H9 (cell line): Measurements from ENCODE around the gene DNMT3B. TPM values are rescaled to one million over a fixed set of nuclear protein-coding genes. Genes with fewer than 3 reads are reported as not detected.

Source experiments
- DNase-seq: peaks from one replicate; pipeline ENCODE4 v3.0.0-alpha.2; 2017
- H2AFZ ChIP-seq: one replicate; pipeline ENCODE4 v1.6.1; 2013; ENCODE audit warnings: mild to moderate bottlenecking, low read length, control low read depth, moderate library complexity
- H2AK5ac ChIP-seq: 2 replicates; pipeline ENCODE4 v1.6.1; 2013; ENCODE audit warnings: low read length, control low read depth, mixed read lengths; ENCODE audit not compliant: insufficient read length
- H2BK120ac ChIP-seq: one replicate; pipeline ENCODE4 v1.6.1; 2013; ENCODE audit warnings: low read depth, mild to moderate bottlenecking, low read length, control low read depth, inconsistent platforms; ENCODE audit not compliant: poor library complexity, severe bottlenecking
- H2BK12ac ChIP-seq: 2 replicates; pipeline ENCODE4 v1.6.1; 2013; ENCODE audit warnings: low read length, control low read depth, mixed read lengths, low read depth; ENCODE audit not compliant: insufficient read length
- H2BK15ac ChIP-seq: 2 replicates; pipeline ENCODE4 v1.6.1; 2013; ENCODE audit warnings: low read depth, low read length, control low read depth
- H2BK20ac ChIP-seq: one replicate; pipeline ENCODE4 v1.6.1; 2013; ENCODE audit warnings: low read depth, mild to moderate bottlenecking, low read length, control low read depth, inconsistent platforms; ENCODE audit not compliant: poor library complexity, severe bottlenecking
- H2BK5ac ChIP-seq: 2 replicates; pipeline ENCODE4 v1.6.1; 2013; ENCODE audit warnings: low read length, control low read depth, mixed read lengths; ENCODE audit not compliant: insufficient read length
- H3K14ac ChIP-seq: 2 replicates; pipeline ENCODE4 v1.6.1; 2013; ENCODE audit warnings: low read length, control low read depth; ENCODE audit not compliant: insufficient read depth
- H3K18ac ChIP-seq: 2 replicates; pipeline ENCODE4 v1.6.1; 2013; ENCODE audit warnings: low read depth, mild to moderate bottlenecking, mixed read lengths, low read length, control low read depth; ENCODE audit not compliant: insufficient read length
- H3K23ac ChIP-seq: 2 replicates; pipeline ENCODE4 v1.6.1; 2013; ENCODE audit warnings: low read length, control low read depth, mixed read lengths, low read depth; ENCODE audit not compliant: insufficient read length
- H3K23me2 ChIP-seq: 2 replicates; pipeline ENCODE4 v1.6.1; 2013; ENCODE audit warnings: low read depth, mild to moderate bottlenecking, mixed read lengths, low read length, control low read depth; ENCODE audit not compliant: insufficient read length, poor library complexity, severe bottlenecking
- H3K27ac ChIP-seq: 2 replicates; pipeline ENCODE4 v1.5.1; 2013; ENCODE audit warnings: low read length, control low read depth, mixed read lengths, low read depth; ENCODE audit not compliant: insufficient read length
- H3K27me3 ChIP-seq: 2 replicates; pipeline ENCODE4 v1.6.1; 2013; ENCODE audit warnings: low read length, control low read depth, inconsistent platforms; ENCODE audit not compliant: insufficient read depth
- H3K4ac ChIP-seq: 2 replicates; pipeline ENCODE4 v1.6.1; 2013; ENCODE audit warnings: low read depth, mild to moderate bottlenecking, control low read depth, inconsistent platforms, low read length, moderate library complexity
- H3K4me1 ChIP-seq: 2 replicates; pipeline ENCODE4 v1.6.1; 2013; ENCODE audit warnings: low read length, control low read depth, inconsistent platforms; ENCODE audit not compliant: insufficient read depth
- H3K4me2 ChIP-seq: 2 replicates; pipeline ENCODE4 v1.6.1; 2013; ENCODE audit warnings: low read length, control low read depth, mixed read lengths; ENCODE audit not compliant: insufficient read length, insufficient read depth
- H3K56ac ChIP-seq: 2 replicates; pipeline ENCODE4 v1.6.1; 2013; ENCODE audit warnings: low read depth, mild to moderate bottlenecking, mixed read lengths, low read length, control low read depth; ENCODE audit not compliant: insufficient read length
- H3K79me1 ChIP-seq: 2 replicates; pipeline ENCODE4 v1.6.1; 2013; ENCODE audit warnings: low read depth, mild to moderate bottlenecking, moderate library complexity, low read length, control low read depth, inconsistent platforms; ENCODE audit not compliant: insufficient read depth, poor library complexity, severe bottlenecking
- H3K79me2 ChIP-seq: 2 replicates; pipeline ENCODE4 v1.6.1; 2013; ENCODE audit warnings: low read length, control low read depth, inconsistent platforms; ENCODE audit not compliant: insufficient read depth
- H3K9ac ChIP-seq: 2 replicates; pipeline ENCODE4 v1.6.1; 2013; ENCODE audit warnings: low read length, control low read depth, mixed read lengths; ENCODE audit not compliant: insufficient read length; ENCODE audit errors: extremely low read depth
- H3K9me3 ChIP-seq: one replicate; pipeline ENCODE4 v1.6.1; 2013; ENCODE audit warnings: low read depth, low read length, inconsistent platforms; ENCODE audit not compliant: control insufficient read depth
- H3T11ph ChIP-seq: one replicate; pipeline ENCODE4 v1.6.1; 2013; ENCODE audit warnings: mild to moderate bottlenecking, low read length, control low read depth, inconsistent platforms
- H4K20me1 ChIP-seq: one replicate; pipeline ENCODE4 v1.6.1; 2013; ENCODE audit not compliant: control insufficient read depth, insufficient read length, insufficient read depth
- H4K5ac ChIP-seq: 2 replicates; pipeline ENCODE4 v1.6.1; 2013; ENCODE audit warnings: low read depth, mild to moderate bottlenecking, mixed read lengths, low read length, control low read depth; ENCODE audit not compliant: insufficient read length
- H4K8ac ChIP-seq: replicated peaks from 2 replicates; pipeline ENCODE4 v1.6.1; 2013; ENCODE audit warnings: low read length, control low read depth, mixed read lengths, low read depth; ENCODE audit not compliant: insufficient read length
- H4K91ac ChIP-seq: 2 replicates; pipeline ENCODE4 v1.6.1; 2013; ENCODE audit warnings: low read depth, mild to moderate bottlenecking, moderate library complexity, mixed read lengths, low read length, control low read depth; ENCODE audit not compliant: insufficient read length
- H3K27ac Mint-ChIP-seq, 3 experiments: 2 replicates in 2 of 3; 3 replicates in 1 of 3; pipeline ENCODE4 v1.8.0; 2020 to 2021; ENCODE audit warnings: mixed read lengths in 3 of 3, mild to moderate bottlenecking in 1 of 3, moderate library complexity in 1 of 3
- H3K27me3 Mint-ChIP-seq: 2 replicates; pipeline ENCODE4 v1.8.0; 2021; ENCODE audit warnings: low read depth, mild to moderate bottlenecking, moderate library complexity, mixed read lengths
- H3K36me3 Mint-ChIP-seq, 3 experiments: 2 replicates in 2 of 3; 3 replicates in 1 of 3; pipeline ENCODE4 v1.8.0; 2020 to 2021; ENCODE audit warnings: low read depth in 3 of 3, mixed read lengths in 3 of 3; ENCODE audit not compliant: insufficient read depth in 1 of 3
- H3K4me1 Mint-ChIP-seq, 2 experiments: 2 replicates each; pipeline ENCODE4 v1.8.0; 2020; ENCODE audit warnings: mixed read lengths in 2 of 2
- H3K4me3 Mint-ChIP-seq, 2 experiments: 2 replicates in 1 of 2; 3 replicates in 1 of 2; pipeline ENCODE4 v1.8.0; 2020 to 2021; ENCODE audit warnings: mild to moderate bottlenecking in 2 of 2, mixed read lengths in 2 of 2, moderate library complexity in 1 of 2
- H3K9me3 Mint-ChIP-seq, 2 experiments: 2 replicates in 1 of 2; 3 replicates in 1 of 2; pipeline ENCODE4 v1.8.0; 2020; ENCODE audit warnings: mild to moderate bottlenecking in 2 of 2, mixed read lengths in 2 of 2, moderate library complexity in 1 of 2
- WGBS: extraction: QIAGEN DNeasy Blood & Tissue Kit; methylation state at CpG from one replicate; pipeline ENCODE4 v1.1.7; 2013; ENCODE audit warnings: missing lambda C conversion rate, low lambda C conversion rate, mixed read lengths; ENCODE audit not compliant: insufficient read length; ENCODE audit errors: extremely low coverage; 5-methylcytosine and 5-hydroxymethylcytosine counted together
- total RNA-seq: library from RNA; stranded (reverse); gene quantifications from 2 replicates; pipeline ENCODE4 v1.2.1, GENCODE V29; 2021
- TF ChIP-seq, protein P1 (sequence below): fragments of 200-600 bp; sonication (generic); conservative IDR thresholded peaks from 3 replicates; pipeline ENCODE4 v1.8.0; 2021; ENCODE audit warnings: antibody characterized with exemption, mild to moderate bottlenecking

Gene DNMT3B
- total RNA-seq, 1 experiment from 2014 or later = 980 TPM

DNA sequence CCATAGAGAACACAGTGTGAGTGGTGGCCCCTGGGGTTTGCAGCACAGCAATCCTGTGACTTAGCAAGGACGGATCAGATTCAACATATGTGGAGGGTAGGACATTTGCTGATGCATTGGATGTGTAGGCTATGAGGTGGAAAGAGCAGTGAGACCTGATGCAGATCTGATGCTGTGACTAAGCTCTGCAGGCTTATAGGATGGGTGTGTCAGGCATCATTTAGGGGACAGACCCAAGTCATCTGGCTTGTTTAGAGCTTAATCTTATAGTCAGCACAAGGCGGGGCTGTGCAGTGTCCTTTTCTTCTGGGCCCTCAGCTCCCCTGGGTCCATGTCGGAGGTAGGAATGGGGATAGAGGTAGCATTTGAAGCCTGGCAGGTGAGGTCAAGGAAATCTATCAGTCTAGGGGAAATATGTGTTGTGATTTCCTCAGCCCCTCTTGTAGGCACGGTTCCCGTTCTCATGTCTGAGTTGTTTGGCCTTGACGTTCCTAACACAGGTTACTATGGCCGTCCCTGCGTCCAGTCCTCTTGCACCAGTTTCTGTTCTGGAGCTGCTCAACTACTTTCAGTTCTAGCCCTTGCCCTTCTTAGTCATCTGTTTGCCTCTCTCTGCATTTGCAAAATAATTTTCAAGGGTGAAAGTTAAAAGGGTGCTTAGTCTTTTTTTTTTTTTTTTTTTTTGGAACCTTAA is 42.0 kb downstream of the DNMT3B start:
- Histone ChIP-seq H3K27ac (peak overlapping the region; percentile 9), H2AK5ac (no peak overlapping the region), H3K23ac (no peak overlapping the region), H3K9ac (no peak overlapping the region), H4K5ac (no peak overlapping the region), H3K4me2 (no peak overlapping the region), H3K23me2 (no peaks in the 10 kb centered on the region), H4K20me1 (peaks cover 2% of the 10 kb centered on the region), H3K56ac (no peak overlapping the region), H2AFZ (no peak overlapping the region), H4K8ac (no peak overlapping the region), H3T11ph (no peak overlapping the region), H3K27me3 (no peaks in the 10 kb centered on the region), H3K18ac (no peak overlapping the region), H2BK120ac (no peak overlapping the region), H3K79me2 (no peaks in the 10 kb centered on the region), H2BK15ac (no peak overlapping the region), H3K9me3 (no peaks in the 10 kb centered on the region), H3K79me1 (no peaks in the 10 kb centered on the region), H2BK5ac (no peak overlapping the region), H3K4ac (no peak overlapping the region), H2BK20ac (no peak overlapping the region), H4K91ac (no peak overlapping the region), H3K14ac (no peak overlapping the region), H3K4me1 (peaks cover 6% of the 10 kb centered on the region; the same call in 1 of the 2 replicates), H2BK12ac (no peak overlapping the region)
- Mint-ChIP-seq H3K4me3 (no peak overlapping the region), H3K4me1 (peaks cover 76 to 80% of the 10 kb centered on the region in 2 experiments), H3K9me3 (no peaks in the 10 kb centered on the region), H3K27me3 (no peaks in the 10 kb centered on the region; the same call in 1 of the 2 replicates), H3K36me3 (peaks cover 90 to 100% (median 97%) of the 10 kb centered on the region in 3 experiments), H3K27ac (peak overlapping the region; percentile 7 to 79 (median 13); a peak in 5 of 7 replicates)
- TF ChIP-seq, protein P1, sequence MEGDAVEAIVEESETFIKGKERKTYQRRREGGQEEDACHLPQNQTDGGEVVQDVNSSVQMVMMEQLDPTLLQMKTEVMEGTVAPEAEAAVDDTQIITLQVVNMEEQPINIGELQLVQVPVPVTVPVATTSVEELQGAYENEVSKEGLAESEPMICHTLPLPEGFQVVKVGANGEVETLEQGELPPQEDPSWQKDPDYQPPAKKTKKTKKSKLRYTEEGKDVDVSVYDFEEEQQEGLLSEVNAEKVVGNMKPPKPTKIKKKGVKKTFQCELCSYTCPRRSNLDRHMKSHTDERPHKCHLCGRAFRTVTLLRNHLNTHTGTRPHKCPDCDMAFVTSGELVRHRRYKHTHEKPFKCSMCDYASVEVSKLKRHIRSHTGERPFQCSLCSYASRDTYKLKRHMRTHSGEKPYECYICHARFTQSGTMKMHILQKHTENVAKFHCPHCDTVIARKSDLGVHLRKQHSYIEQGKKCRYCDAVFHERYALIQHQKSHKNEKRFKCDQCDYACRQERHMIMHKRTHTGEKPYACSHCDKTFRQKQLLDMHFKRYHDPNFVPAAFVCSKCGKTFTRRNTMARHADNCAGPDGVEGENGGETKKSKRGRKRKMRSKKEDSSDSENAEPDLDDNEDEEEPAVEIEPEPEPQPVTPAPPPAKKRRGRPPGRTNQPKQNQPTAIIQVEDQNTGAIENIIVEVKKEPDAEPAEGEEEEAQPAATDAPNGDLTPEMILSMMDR = no peak
- no peak for DNase-seq
- no CpG with 5 or more reads among the region's 8 CpGs for WGBS
